ENCODE data around the gene FAM222B. TPM values are rescaled to one million over a fixed set of nuclear protein-coding genes. Genes with fewer than 3 reads are reported as not detected.
"Not testable (repeated sequence)": the region's sequence is repeated elsewhere in the genome, so short reads cannot be mapped to it uniquely, and the experiment has no call there.

FAM222B gene
- total RNA-seq, 2 experiments from 2014 or later = 4.0 to 15.2 TPM

DNA sequence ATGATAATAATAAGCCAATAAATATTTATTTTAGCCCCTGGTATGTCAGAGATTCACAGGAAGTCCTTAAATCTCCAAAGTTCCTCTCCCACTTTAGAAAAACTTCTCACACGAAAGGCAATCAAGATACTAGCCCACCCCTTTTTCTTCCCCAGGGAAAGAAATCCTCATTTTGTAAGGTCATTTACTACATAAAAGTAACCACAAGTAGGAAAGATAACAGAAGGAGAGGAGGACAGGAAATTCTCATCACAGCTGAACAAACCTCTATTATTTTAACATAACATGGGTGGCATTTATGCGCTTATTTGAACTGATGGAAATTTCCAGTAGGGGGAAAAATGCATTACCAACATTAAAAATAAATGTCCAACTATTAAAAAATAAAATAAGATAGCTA lies 3.4 kb downstream of the FAM222B start:
- Histone ChIP-seq H3K4me1 (ENCODE audit: insufficient read depth, low read length, poor library complexity, severe bottlenecking) (peaks cover 13% of the 10 kb centered on the region), H3K27ac (ENCODE audit: low read depth, low read length, poor library complexity, severe bottlenecking) (no peak overlapping the region), H2AFZ (ENCODE audit: low read length) (no peak overlapping the region), H3K36me3 (ENCODE audit: insufficient read depth, low read length) (peaks cover 2% of the 10 kb centered on the region; the same call in 1 of the 2 replicates), H4K20me1 (ENCODE audit: insufficient read depth, low read length) (no peaks in the 10 kb centered on the region), H3K9me3 (ENCODE audit: low read length) (no peaks in the 10 kb centered on the region), H3K4me3 (ENCODE audit: low read depth, low read length, poor library complexity, severe bottlenecking) (no peak overlapping the region), H3K9me2 (ENCODE audit: insufficient read depth, low read length) (no peaks in the 10 kb centered on the region), H3K79me2 (ENCODE audit: insufficient read depth, low read depth, low read length) (peaks cover 52% of the 10 kb centered on the region), H3K4me2 (ENCODE audit: low read length) (no peak overlapping the region; the same call in 1 of the 2 replicates)
- CTCF ChIA-PET (ENCODE audit: unreplicated experiment) = no interaction called here
- TF ChIP-seq CTCF (conservative IDR thresholded peaks at IDR 0.05; ENCODE audit: low read length) (no peak), EZH2phosphoT487 (IDR thresholded peaks at IDR 0.05; ENCODE audit: borderline replicate concordance, low read depth, low read length) (no peak)
- BruUV-seq (replicated peaks) = TSS peak; percentile 26
- POLR2A ChIA-PET = interaction anchor here (0.5 kb wide), 1 partner anchor 25 kb away, joined by 3 read pairs; no protein-coding TSS in a partner anchor
- no peak for DNase-seq (ENCODE audit: low spot score)
- intact Hi-C loops (cut with micrococcal nuclease; ENCODE audit: unreplicated experiment) = no loop called here

DNA sequence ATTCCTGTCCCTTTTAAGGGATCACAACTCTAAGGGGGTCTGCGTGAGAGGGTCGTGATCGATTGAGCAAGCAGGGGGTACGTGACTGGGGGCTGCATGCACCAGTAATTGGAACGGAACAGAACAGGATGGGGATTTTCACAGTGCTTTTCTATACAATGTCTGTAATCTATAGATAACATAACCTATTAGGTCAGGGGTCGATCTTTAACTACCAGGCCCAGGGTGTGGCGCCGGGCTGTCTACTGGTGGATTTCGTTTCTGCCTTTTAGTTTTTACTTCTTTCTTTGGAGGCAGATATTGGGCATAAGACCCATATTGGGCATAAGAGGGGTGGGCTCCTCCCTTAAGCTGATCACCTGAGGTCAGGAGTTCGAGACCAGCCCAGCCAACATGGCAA lies 6.0 kb downstream of the FAM222B start:
- H3K9me3 ChIP-seq (ENCODE audit: low read length); H2AFZ ChIP-seq (ENCODE audit: low read length); H3K9me2 ChIP-seq (ENCODE audit: insufficient read depth, low read length); H3K4me3 ChIP-seq (ENCODE audit: low read depth, low read length, poor library complexity, severe bottlenecking); H3K4me2 ChIP-seq (ENCODE audit: low read length); H3K36me3 ChIP-seq (ENCODE audit: insufficient read depth, low read length); BruUV-seq (replicated peaks); H3K27ac ChIP-seq (ENCODE audit: low read depth, low read length, poor library complexity, severe bottlenecking); H4K20me1 ChIP-seq (ENCODE audit: insufficient read depth, low read length); H3K4me1 ChIP-seq (ENCODE audit: insufficient read depth, low read length, poor library complexity, severe bottlenecking); DNase-seq (ENCODE audit: low spot score); intact Hi-C loops (cut with micrococcal nuclease; ENCODE audit: unreplicated experiment): not testable (repeated sequence)
- ChIA-PET POLR2A (interaction anchor here (0.6 to 1.0 kb wide), 3 partner anchors 17 to 75 kb away, joined by 3 read pairs; no protein-coding TSS in a partner anchor), CTCF (ENCODE audit: unreplicated experiment) (interaction anchor here (0.6 kb wide), 1 partner anchor 45 kb away, joined by 3 read pairs; no protein-coding TSS in a partner anchor)
- peaks cover 44% of the 10 kb centered on the region for H3K79me2 ChIP-seq (ENCODE audit: insufficient read depth, low read depth, low read length)

GRCh38 chr17:28834420-28834819 lies 8.2 kb downstream of the FAM222B start:
- CTCF ChIA-PET (ENCODE audit: unreplicated experiment) = interaction anchor here (0.6 kb wide), 1 partner anchor 289 kb away, joined by 3 read pairs; no protein-coding TSS in a partner anchor
- BruUV-seq (replicated peaks) = no TSS peak

More at GRCh38 chr17:28834420-28834819, 8.2 kb downstream of the FAM222B start:
- no peak for TF ChIP-seq CTCF (conservative IDR thresholded peaks at IDR 0.05; ENCODE audit: low read length)
- no peak for TF ChIP-seq EZH2phosphoT487 (IDR thresholded peaks at IDR 0.05; ENCODE audit: borderline replicate concordance, low read depth, low read length)
- Histone ChIP-seq H3K4me3 (ENCODE audit: low read depth, low read length, poor library complexity, severe bottlenecking) (no peak overlapping the region), H3K4me1 (ENCODE audit: insufficient read depth, low read length, poor library complexity, severe bottlenecking) (no peaks in the 10 kb centered on the region), H4K20me1 (ENCODE audit: insufficient read depth, low read length) (no peaks in the 10 kb centered on the region), H3K4me2 (ENCODE audit: low read length) (no peak overlapping the region), H3K27ac (ENCODE audit: low read depth, low read length, poor library complexity, severe bottlenecking) (no peak overlapping the region), H3K79me2 (ENCODE audit: insufficient read depth, low read depth, low read length) (peaks cover 24% of the 10 kb centered on the region), H3K9me2 (ENCODE audit: insufficient read depth, low read length) (no peaks in the 10 kb centered on the region), H2AFZ (ENCODE audit: low read length) (no peak overlapping the region), H3K36me3 (ENCODE audit: insufficient read depth, low read length) (peaks cover 21% of the 10 kb centered on the region), H3K9me3 (ENCODE audit: low read length) (no peaks in the 10 kb centered on the region)
- POLR2A ChIA-PET = no interaction called here
- DNase-seq (ENCODE audit: low spot score) = no peak
- intact Hi-C loops (cut with micrococcal nuclease; ENCODE audit: unreplicated experiment) = no loop called here
